Measurements from ENCODE around the gene RAB36.

The RAB36 gene

GRCh38 chr22:23138584-23139435 is 6.5 kb upstream of the RAB36 start:
- DNase-seq = no peak

DNA sequence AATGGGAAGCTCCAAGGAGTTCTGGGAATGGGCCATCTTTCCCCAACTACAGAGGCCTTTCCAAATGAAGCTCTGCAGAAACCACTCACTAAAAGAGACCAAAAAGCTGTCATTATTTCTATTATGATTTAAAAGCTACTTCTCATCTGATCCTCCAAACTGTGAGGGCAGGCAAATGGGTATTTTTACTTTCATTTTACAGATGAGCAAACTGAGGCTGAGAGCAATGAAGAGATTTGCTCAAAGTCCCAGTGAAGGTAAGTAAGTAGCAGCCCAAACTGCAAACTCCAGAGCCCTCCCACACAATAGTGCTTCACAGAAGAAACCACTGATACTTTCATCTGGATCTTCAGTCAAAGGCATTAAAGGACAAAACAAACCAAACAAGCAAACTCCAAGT is 4.9 kb upstream of the RAB36 start:
- DNase-seq = no peak

GRCh38 chr22:23142546-23143105 is 2.7 kb upstream of the RAB36 start:
- DNase-seq = no peak

GRCh38 chr22:23143119-23143518 is 2.2 kb upstream of the RAB36 start:
- no peak for DNase-seq

GRCh38 chr22:23144432-23144831 is 845 bp upstream of the RAB36 start:
- no peak for DNase-seq

DNA sequence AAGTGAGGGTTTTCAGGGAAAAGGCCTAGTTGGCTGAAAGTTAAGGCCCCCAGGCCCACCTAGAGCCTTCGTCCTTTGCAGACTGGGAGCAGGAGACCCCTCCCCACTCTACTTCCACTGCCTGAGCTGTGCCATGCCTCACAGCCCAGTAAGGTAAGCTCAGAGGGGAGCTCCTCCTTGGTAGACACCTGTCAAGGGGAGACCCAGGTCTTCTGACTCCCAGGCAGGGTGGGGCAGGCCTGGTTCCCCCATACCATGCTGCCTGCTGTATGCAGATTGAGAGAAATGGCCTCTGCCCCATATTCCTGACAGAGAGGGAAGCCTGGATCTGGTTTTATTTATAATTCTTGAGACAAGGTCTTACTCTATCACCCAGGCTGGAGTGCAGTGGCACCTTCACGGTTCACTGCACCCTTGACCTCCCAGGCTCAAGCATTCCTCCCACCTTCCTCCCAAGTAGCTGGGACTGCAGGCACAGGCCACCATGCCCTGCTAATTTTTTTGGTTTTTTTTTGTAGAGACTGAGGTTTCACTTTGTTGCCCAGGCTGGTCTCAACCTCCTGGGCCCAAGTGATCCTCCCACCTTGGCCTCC is 697 bp downstream of the RAB36 start:
- DNase-seq = no peak

GRCh38 chr22:23146478-23147205 is 1.4 kb downstream of the RAB36 start:
- no peak for DNase-seq

DNA sequence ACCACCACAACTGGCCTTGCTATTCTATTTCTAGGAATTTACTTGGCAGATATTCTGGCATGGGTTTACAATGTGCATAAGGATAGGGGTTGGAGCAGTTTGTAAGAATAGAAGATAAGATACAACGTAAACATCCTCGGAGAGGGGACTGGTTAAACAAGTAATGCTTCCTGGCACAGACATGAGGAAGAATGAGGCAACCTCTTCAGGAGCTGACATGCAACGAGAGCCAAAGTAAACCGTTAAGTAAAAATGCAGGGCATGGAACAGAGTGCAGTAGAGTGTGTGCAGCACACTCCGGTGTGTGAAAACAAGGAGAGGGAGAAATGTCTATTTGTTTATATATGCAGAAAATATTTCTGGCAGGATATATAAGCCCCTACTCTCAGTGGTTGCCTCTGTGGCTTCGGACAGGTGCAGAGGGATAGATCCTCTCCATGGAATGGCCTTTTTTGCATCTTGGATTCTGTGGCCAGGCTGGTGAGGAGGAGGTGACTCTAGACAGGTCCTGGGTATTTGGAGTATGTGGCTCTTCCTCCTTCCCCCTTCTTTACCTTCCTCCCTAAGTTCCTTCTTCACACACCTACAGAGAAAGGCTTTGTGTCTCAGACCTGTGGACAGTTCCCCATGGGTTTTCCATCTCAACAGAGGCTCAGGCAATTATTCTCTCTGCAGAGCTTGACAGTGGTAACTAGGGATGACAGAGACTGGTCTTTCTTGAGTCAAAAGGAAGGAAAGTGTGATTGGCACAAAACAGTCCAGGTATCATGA is 2.5 kb downstream of the RAB36 start:
- DNase-seq = no peak

DNA sequence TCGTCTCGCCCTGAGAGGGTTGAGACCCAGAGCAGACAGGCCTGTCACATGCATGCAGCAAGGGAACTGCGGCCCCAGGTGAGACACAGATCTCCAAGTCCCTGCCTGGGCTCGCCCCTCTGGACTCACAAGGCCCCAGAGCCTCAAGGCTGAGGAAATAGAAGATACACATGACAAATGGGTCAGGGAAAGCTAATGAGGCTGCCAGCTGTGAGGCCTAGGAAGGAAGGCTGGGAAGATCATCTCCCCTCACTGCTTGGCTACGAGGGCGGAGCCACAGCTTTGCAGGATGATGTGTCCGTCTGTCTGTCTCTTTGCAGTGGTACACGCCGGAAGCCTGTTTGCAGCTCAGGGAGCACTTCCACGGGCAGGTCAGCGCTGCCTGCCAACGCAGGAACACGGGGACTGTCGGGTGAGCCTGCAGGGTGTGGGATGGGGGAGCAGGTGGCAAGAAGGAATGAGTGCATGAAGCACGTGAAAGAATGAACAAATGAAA is 4.5 kb downstream of the RAB36 start:
- DNase-seq = peak in 1 of 2 experiments; percentile 23

GRCh38 chr22:23150762-23151161 is 5.5 kb downstream of the RAB36 start:
- no peak for DNase-seq

DNA sequence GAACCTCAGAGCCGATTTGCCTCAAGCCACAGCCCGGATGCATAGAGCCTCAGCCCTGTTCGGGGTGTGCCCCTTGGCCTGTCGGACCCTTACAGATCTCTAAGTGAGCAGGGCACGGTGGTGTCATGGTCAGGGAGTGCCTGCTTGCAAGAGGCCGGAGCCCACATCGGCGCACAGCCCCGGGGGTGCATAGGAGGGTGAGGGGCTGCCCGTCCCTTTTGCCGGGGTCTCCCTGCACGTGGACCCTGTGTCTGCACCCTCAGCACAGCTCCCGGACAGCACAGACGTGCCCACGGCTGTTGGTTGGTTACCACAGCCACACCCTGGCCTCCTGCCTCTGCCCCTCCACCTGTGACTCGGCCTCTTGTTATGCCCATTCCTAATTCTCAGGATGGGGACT is 6.5 kb downstream of the RAB36 start:
- no peak for DNase-seq

- DNase-seq = no peak
These were observed 7.2 kb downstream of the RAB36 start for GRCh38 chr22:23152238-23153114.

DNA sequence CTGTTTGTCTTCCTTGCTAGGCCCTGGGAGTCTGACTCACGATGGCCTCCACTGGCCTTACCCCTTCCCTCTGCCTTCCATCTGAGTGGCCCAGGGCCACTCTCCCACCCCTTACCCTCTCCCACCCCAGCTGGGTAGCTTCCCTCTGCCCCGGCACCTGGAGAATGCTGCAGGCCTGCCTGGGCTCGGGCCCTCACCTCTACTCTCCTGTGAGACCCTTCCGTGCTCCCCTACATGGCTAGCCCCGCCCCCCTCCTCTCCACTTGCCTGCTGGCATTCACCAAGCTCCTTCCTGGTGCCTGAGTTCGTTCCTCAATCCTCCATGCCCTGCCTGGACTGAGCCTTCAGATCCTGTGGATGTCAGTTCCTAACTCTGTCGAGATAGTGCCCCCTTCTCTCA is 8.7 kb downstream of the RAB36 start:
- no peak for DNase-seq

GRCh38 chr22:23154461-23154860 is 9.2 kb downstream of the RAB36 start:
- DNase-seq = no peak

- DNase-seq = no peak
These were observed 9.9 kb downstream of the RAB36 start for GRCh38 chr22:23155143-23155542.

- DNase-seq = no peak
These were observed 10.6 kb downstream of the RAB36 start for GRCh38 chr22:23155831-23156230.

DNA sequence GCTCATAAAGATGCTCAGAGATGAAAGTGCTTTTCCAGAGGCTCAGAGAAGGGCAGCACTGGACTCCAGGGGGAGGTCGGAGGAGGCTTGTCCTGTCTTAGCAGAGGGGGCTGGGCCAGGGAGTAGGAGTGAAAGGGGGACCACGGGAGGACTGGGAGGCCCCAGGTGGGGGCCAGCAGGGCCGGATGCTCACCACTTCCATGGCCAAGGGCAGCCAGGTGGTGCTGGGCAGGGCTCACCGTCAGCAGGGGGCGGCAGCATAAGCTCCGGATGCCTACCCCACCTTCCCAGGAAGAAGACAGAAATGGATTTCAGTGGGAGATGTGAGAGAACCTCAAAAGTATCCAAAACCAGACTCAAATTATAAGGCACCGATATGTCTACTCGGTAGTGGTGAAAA is 11.0 kb downstream of the RAB36 start:
- DNase-seq = no peak

GRCh38 chr22:23157560-23158515 is 12.6 kb downstream of the RAB36 start:
- no peak for DNase-seq

GRCh38 chr22:23158516-23159290 is 13.4 kb downstream of the RAB36 start:
- DNase-seq = no peak

- DNase-seq = no peak
These were observed 14.0 kb downstream of the RAB36 start for GRCh38 chr22:23159291-23159630.

Data from NCI-H187 (cell line).